Activated CD4-positive, alpha-beta T cell treated with anti-CD3 and anti-CD28 coated beads for 1 hour (primary cell): Measurements from ENCODE around the gene NNT.
"Not testable (repeated sequence)": the region's sequence is repeated elsewhere in the genome, so short reads cannot be mapped to it uniquely, and the experiment has no call there.

ENCODE experiments used
- DNase-seq: peaks from one replicate; pipeline ENCODE4 v3.0.0-alpha.2; 2020

NNT gene

GRCh38 chr5:43602461-43603343 is at the start of gene NNT:
NNT (plus strand) TSS chr5:43603180; CDS start chr5:43609196, 6,016 bp downstream.
- peak; percentile 60 for DNase-seq

GRCh38 chr5:43553381-43553780 is 49.6 kb upstream of the NNT start:
- DNase-seq, result no peak

GRCh38 chr5:43554497-43554896 is 48.5 kb upstream of the NNT start:
- DNase-seq, result no peak

GRCh38 chr5:43555895-43556606 is 46.9 kb upstream of the NNT start:
- DNase-seq, result peak; percentile 21

- DNase-seq, result not testable (repeated sequence)
Observed at GRCh38 chr5:43556607-43556856, 46.4 kb upstream of the NNT start.

GRCh38 chr5:43556857-43557542 is 46.0 kb upstream of the NNT start, which contains the start of gene PAIP1:
PAIP1 (minus strand) TSS chr5:43557077; CDS start chr5:43556846, 231 bp downstream.
- DNase-seq, result peak; percentile 72

- DNase-seq, result no peak
Observed at GRCh38 chr5:43560128-43560527, 42.9 kb upstream of the NNT start.

GRCh38 chr5:43561356-43561755 is 41.6 kb upstream of the NNT start:
- DNase-seq, result no peak

- DNase-seq, result no peak
Observed at GRCh38 chr5:43563321-43563720, 39.7 kb upstream of the NNT start.

- DNase-seq, result no peak
Observed at GRCh38 chr5:43564289-43564850, 38.6 kb upstream of the NNT start.

GRCh38 chr5:43565043-43565442 is 37.9 kb upstream of the NNT start:
- DNase-seq, result no peak

GRCh38 chr5:43567967-43568366 is 35.0 kb upstream of the NNT start:
- no peak for DNase-seq

GRCh38 chr5:43569236-43569746 is 33.7 kb upstream of the NNT start:
- DNase-seq, result no peak

- DNase-seq, result no peak
Observed at GRCh38 chr5:43570450-43571158, 32.4 kb upstream of the NNT start.

- DNase-seq, result no peak
Observed at GRCh38 chr5:43571237-43571636, 31.7 kb upstream of the NNT start.

GRCh38 chr5:43572357-43572756 is 30.6 kb upstream of the NNT start:
- no peak for DNase-seq

GRCh38 chr5:43573058-43573457 is 29.9 kb upstream of the NNT start:
- DNase-seq, result no peak

- DNase-seq, result not testable (repeated sequence)
Observed at GRCh38 chr5:43580402-43581210, 22.4 kb upstream of the NNT start.

- DNase-seq, result no peak
Observed at GRCh38 chr5:43581398-43581797, 21.6 kb upstream of the NNT start.

GRCh38 chr5:43582082-43583005 is 20.6 kb upstream of the NNT start:
- DNase-seq, result no peak
